ENCODE data around the gene DMRT3.

Gene DMRT3

DNA sequence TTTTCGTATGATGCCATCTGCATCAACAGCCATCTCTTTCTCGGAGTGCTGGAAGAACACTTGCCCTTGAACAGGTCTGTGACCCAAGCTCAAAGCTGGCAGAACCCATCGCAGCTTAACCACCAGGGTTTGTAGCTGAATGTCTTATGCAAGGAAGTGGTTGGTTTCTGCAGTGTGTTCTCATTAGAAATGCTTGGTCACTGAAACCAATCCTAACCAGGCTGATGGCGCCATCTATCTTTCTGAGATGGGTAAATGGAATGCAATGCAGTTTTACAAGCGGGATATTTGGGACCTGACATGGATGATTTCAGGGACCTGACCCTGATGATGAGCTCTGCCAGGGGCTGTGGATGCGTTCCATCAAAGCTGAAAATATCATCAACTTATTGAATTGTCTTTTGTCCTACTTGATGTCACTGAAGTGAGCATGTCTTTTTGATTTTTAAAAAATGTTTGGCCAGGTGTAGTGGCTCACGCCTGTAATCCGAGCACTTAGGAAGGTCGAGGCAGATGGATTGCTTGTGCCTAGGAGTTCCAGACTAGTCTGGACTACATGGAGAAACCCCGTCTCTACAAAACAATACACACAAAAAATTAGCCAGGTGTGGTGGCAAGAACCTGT, 28.7 kb downstream of the DMRT3 start:
- DNase-seq: no peak

DNA sequence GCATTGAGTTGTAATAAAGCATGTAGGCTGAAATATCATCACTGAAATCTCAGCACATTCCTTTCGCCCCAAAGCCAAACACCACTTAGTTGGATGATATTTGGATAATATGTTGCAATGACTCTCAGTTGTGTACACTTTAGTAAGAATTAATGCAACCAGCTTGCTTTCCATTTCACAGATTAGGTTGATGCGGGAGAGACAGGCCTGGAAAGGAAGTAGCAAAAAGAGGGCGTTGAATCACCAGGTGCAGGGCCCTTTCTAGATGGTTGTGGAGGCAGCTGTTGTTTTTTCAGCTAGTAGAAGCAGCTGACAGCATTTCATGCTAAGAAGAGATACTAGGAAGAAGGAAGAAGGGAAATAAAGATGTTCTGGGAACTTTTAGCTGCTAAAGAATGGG, 30.9 kb downstream of the DMRT3 start:
- no peak for DNase-seq

DNA sequence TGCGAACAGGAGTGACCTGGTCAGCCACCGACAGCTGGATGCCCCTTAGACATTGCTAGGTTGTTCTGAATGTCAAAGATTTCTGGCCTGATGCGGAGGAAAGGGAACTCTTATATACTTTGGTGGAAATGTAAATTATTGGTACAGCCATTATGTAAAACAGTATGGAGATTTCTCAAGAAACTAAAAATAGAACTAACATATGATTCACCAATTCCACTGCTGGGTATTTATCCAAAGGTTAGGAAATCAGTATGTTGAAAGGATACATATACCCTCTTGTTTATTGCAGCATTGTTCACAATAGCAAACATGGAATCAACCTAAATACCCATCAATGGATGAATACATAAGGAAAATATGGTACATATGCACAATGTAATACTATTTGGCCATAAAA, 31.8 kb downstream of the DMRT3 start:
- no peak for DNase-seq

DNA sequence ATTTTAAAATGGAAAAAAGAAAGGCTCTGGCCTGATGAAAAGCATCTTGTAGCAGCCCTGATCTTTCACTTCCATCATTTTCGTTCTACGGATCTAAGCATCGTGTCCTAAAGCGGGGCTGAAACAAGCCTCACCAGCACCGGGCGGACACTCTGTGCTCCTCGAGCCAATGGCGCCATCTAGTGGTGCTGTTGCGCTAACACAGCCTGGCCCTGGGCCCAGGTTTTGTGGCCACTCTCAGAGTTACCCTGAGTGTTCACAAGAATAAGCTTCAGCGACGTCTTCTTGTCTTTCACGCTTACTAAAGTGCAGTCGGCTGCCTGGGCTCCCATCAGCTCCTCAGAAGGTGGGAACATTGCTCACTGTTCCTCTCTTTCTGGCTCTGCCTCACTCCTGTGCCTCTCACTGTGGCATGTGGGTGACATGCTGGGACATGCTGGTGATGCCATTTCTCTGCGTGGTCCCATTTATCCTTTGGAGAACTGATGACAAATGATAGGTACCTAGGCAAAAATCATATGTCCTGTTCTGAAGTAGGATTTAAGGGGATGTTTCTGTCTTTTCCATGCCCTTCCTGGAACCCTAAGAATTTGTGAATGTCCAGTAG, 32.7 kb downstream of the DMRT3 start:
- DNase-seq: no peak

DNA sequence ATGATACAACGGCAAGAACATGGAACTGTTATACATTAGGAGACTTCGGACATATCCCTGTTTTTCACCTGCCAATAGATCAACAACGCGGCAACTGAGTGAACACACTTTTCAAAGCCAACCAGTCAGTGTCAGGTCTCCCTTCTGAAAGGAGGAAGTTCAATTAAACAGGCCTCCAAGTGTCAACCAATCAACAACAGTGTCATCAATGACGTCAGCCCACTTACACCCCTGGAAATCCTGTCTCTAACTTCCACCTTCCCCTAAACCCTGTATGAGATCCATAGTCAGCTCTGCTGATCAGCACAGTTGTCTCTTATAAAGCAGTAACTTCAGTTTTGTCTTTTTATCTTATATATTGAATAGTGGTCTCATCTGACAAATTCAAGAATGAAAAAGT, 36.6 kb downstream of the DMRT3 start:
- DNase-seq: no peak

DNA sequence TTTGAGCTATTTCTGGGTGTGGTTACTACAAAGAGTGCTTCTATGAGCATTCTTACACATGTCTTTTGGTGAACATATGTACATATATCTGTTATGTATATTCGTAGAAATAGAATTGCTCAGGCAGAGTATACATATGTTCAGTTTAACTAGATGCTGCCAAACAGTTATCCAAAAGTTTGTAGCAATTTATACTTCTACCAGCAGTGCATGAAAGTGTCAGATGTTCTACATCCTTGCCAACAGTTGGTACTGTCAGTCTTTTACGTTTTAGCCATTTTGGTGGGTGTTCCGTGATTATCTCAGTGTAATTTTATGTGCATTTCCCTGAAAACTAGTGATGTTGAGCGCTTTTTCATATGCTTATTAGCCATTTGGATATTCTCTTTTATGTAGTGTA, 37.8 kb downstream of the DMRT3 start:
- DNase-seq: no peak

DNA sequence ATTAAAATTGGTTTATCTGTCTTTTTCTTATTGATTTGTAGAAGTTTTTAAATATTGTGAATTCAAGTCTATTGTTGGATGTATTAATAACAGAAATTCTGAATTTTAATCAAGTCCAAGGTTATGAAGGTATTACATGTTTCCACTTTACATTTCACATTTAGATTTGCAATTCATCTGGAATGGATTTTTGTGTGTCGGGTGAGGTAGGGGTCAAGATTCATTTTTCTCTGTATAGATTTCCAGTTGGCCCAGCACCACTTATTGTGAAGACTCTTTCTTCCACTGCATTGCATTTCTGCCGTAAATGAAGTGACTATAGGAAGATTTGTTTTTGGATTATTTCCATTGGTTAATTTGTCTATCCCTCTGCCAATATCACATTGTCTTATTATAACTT, 38.2 kb downstream of the DMRT3 start:
- DNase-seq: no peak

DNA sequence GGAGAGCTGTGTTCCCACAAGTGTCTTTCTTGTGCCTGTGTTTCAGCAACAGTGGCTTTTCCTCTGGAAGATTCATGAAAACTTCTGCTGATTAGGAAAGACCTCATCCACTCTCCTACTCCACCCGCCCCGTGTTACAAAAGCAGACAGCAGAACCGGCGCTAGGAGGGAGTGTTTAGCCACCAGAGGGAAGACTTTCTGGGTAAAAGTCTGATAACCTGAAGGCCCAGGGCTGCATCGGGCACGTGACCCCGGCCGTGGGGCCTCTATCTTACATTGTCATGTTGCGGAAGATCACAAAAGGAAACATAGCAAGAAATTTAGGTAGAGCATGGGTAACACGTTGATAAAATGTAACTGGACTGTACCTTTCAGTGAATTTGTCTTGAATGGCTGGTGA, 41.7 kb downstream of the DMRT3 start:
- no peak for DNase-seq

DNA sequence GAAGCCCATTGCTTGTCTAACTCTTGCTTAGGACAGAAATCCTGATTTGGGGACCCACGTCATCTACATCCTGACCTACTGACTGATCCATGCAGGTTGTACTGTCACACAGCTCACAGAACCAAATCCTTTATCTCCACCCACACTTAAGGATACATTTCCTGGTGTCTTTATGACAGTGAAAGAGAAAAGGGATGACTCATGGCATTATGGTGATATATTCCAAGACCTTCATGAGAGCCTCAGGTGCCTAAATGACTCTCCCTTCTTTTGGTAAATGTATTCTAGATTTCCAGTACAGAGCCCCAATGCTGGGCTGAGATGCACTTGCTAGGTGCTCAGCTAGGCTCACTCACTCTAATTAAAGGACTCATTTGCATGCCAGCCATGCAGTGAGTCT, 47.7 kb downstream of the DMRT3 start:
- no peak for DNase-seq

DNA sequence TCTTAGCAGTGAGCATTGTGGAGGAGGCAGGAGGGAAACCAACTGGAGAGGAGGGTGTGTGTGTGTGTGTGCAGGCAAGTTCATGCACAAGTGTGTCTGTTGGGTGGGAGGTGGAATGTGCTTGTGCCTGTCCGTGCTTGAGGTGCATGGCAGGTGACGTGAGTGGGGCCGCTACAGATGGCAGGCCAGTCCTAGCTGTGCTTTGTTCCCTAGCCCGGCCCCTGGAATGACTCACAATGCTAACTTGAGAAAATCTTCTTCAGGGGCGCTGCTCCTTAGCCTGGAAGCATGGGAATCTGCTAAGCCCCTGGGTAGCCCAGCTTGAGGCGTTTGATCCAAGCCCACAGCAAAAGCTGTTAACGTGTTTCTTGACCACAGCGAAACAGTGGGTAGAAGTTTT, 48.7 kb downstream of the DMRT3 start:
- no peak for DNase-seq

DNA sequence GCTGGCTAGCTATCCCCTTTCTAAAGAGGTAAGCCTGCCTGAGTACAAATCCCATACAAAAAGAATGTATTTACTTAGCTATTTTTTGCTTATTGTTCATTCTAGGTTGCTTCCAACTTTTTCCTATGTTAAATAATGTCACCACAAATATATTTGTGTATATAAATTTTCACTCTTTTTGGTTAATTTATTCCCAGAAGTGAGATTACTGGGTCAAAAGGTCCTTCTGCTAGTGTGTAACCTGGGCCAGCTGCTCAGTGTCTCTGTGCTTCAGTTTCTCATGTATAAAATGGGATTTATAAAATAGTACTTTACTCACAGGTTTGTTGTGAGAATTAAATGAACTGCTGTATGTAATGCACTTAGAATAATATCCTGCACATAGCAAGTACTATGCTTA, 49.8 kb downstream of the DMRT3 start:
- no peak for DNase-seq

DNA sequence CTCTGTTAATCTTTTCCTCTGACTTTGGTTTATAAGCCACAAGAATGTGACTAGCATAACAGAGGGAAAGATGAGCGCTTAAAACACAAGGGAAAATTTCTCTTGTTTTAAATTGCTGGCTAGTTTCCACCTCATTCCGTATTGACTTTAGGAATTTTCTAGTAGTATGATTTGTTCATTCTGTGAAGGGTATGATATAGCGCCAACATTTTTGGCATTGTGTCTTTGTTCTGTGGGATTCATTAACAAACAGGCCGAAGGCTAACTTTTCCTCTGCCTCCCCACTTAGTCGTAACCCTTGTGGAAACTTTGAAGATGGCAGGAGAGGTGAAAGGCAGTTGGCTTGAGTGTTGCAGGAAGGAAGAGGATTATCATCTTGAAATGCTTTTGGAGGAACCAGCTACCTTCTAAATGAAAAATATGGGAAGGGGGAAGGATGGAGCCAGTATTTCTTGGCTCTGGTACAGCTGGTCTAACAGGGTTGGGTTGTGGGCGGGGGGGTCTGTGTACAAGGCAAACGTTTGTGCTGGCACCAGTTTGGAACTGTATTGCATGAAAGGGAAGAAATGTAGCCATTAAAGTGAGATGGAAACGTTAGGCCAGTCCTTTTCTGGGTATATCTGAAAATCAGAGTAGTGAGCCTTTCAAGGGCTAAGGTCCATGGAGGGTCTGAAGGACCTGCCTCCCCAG, 52.2 kb downstream of the DMRT3 start:
- no peak for DNase-seq

DNA sequence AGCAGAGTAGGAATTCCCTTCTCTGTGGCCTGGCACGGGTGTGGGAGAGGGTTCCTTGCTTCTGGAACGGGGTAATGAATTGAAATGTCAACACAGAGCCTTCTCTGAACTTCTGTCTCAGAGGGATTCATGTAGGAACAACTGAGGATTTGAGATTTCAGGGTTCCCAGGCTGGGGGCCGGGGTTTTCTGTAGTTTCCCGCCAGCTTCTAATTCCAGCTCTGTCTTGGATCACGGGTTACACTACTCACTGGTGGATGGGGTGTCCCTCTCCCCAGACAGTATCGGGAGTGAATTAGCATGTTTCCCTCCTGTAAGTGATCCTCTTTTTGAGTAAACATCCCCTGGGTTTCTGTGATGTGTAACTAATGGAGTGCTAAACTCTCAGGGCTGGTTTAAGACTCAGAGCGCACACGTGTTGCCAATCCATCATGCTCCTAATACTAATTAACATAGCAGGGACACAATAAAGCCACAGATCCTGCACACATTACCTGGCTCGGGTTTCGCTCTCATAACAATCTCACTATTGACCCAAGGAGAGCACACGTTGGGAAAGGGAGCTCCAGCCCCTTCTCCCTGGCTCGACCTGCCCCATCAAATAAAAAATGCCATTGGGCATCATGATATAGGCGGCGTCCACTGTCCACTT, 55.6 kb downstream of the DMRT3 start:
- DNase-seq: no peak

DNA sequence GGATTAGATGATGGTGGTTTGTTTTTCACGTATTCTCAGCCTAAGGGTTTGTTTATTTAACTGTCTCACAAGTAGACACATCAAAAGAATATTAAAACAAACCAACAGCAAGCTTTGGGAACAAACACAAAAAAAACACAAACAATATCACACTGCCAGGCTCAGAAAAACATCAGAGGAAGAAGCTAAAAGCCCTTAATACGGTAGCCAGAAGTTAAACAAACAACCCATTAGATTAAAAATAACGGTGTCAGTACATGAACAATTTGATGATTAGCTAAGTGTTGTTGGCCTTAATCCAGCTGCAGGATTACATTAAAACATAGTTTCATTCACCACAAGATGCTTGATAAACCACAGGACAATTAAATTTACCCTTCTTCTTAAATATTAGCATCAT, 57.8 kb downstream of the DMRT3 start:
- DNase-seq: no peak

DNA sequence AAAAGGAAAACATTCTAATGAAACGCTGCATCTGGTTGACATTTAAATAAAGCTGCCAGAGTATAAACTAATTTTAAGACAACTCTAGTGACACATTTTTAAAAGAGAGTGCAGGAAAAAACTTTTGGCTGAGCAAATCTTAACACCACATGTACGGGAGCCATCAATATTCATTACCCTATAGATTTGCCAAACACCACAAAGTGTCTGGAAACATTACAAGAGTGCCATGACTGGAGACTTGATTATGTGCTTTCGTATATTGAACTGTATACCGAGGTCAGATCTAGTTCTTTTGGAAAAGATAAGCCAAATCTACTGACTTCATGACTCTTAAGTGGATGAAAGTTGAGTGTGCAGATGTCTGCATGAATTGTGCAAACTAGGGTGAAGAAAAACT, 63.1 kb downstream of the DMRT3 start:
- DNase-seq: no peak
